GM12891 (cell line): ENCODE measurements around the gene PYGO2.
A peak's percentile ranks its signal among the peaks of the same experiment; 100 is the strongest.

Experiments
- POLR2A ChIP-seq: IDR thresholded peaks from 2 replicates; pipeline ENCODE4 v1.6.1; 2011; ENCODE audit warnings: low read depth, low read length, control low read depth
- POLR2AphosphoS5 ChIP-seq: IDR thresholded peaks from 2 replicates; pipeline ENCODE4 v1.6.1; 2011; ENCODE audit warnings: low read depth, low read length, control low read depth

DNA sequence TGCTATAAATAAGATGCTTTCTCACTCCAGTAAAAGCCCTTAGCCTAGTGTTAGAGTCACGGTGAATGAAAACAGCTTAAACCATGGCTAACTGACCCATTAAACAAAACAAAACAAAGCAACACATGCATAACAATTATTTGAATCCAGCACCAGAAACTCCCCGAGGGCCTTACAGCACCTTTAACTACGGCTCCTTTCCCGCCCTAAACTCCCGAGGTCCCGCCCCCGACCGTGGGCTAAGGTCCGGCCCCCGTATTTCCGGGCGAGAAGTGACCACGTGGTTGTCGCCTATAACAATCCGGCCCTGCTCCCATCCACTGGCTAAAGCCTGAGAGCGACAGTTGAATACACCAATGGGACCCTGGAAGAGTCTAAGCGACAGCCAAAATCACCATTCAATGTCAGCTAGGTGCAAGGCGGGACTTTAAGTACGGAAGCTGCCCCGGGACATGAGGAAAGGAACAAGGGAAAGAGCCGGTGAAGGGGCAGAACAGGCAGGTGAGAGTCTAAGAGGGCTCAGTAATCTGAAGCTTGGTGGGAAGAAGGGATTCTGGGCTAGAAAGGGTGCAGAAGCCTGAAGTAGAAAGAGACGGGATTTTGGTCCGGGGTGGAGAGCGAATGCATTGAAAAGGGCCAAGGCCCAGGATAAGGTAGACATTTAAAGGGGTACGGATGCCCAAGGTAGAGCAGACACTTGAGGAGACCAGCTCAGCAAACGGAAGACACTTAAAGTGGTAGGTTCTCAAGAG is 21.5 kb upstream of the PYGO2 start, which contains the start of gene FLAD1:
- TF ChIP-seq POLR2A (peak; percentile 87), POLR2AphosphoS5 (peak; percentile 86)
